Activated CD8-positive, alpha-beta memory T cell treated with anti-CD3 and anti-CD28 coated beads, Interleukin-2, amount 50 U/mL, for 1 hour (primary cell): ENCODE results near the gene HIPK1.

ENCODE experiments used
- DNase-seq: peaks from one replicate; pipeline ENCODE4 v3.0.0-alpha.2; 2020; ENCODE audit errors: extremely low read depth

The HIPK1 gene

DNA sequence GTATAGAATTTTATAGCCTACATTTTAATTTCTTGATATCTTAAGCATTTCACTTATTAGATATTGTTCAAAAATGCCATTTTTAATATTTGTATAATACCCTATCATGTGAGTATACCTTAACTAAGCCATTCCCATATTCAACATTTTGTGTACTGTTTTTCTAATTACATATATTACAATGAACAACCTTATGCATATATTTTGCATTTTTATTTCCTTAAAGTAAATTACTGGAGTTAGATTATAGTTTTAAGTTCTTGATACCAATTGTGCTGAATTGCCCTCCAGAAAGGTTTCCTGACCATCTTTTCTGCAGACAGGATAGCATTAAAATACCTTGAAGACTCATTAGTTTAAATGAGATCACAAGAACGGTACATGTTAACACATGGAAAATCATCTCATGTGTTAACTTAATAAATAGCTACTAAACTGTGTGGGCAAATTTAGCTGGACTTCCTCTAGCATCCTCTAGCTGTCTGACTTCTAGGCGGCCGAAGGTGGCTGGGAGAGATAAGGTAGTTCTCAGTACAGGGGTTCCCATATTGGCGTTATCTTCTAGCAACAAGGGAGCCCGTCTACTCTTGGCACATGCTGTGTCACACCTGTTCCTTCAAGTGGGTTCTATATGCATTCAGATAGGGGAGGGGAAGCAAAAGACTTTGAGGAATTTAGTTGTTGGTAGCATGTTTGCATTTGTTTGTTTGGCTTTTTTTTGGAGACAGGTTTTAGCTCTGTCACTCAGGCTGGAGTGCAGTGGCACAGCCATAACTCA, 15.0 kb upstream of the HIPK1 start:
- DNase-seq = no peak

DNA sequence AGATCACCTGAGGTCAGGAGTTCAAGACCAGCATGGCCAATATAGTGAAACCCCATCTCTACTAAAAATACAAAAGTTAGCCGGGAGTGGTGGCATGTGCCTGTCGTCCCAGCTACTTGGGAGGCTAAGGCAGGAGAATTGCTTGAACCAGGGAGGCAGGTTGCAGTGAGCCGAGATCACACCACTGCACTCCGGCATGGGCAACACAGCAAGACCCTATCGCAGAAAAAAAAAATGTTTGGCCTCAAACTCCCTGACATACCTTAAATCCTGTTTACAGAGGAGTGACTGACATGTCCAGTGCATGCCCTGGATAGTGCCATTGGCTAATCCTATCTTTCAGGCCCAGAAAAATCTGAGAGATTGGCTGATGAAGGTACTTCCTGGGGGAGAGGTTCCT, 12.2 kb upstream of the HIPK1 start:
- DNase-seq = no peak

DNA sequence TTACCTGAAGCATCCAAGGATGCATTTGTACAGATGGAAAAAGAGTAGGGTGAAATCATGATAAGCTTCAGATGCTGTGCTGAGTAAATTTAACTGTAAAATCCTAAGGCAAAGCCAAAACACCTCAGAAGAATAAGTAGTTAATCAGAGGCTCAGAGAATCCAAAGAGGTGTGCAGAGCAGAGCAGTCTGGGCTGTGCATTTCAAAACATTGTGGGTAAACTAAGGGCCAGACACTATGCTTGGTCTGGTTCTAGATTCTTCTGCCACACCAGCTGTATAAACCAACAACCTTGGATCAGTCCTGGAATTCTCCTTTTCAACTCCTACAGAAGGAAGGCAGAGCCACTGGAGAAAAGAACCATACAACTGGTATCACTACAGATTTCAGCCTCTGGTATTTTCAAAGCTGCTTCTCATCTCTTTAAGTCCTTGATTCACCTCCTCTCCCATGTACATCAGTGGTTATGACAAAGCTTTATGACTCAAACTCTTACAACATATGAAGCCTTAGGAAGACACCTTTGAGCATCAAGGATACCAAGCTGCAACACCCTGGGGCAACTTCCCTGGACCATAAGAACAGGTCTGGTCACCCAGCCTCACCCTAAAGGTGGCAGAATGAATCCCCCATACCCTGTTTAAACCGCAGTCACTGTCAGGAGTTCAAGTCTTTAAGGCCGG, 11.6 kb upstream of the HIPK1 start:
- DNase-seq = no peak

DNA sequence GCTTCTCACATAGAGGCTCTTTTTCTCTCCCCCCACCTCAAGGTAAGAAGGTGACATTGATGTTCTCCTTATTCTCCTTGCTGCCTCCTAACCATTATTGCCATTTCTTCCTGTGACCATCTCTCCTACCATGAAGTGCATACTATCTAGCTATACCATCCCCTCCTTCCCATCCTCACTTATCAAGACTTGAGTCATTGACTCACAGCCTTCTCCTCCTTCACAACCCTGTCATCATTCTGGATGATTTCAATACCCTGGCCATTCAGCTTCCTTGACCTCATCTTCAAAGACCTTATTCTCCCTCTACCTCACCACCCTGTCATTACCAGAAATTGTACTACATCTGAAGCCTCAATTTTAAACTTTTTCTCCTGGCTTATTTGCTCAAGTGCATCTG, 10.9 kb upstream of the HIPK1 start:
- no peak for DNase-seq

DNA sequence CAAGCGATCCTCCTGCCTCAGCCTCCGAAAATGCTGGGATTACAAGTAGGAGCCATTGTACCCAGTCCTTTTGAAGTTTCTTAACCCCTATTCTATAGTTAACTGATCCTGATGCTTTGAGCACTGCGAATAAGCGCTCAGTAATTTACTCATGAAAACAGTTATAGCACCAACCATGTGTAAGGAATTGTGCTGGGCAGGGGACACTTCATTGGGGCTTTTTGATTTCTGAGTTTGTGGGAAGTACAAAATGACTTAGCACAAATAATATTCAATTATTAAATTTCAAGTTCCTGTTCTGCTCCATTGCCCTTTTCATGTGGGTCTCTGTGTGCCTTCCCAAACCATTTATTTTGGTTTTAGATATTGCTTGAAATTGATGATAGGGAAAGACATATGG, 6.2 kb upstream of the HIPK1 start:
- DNase-seq = no peak

DNA sequence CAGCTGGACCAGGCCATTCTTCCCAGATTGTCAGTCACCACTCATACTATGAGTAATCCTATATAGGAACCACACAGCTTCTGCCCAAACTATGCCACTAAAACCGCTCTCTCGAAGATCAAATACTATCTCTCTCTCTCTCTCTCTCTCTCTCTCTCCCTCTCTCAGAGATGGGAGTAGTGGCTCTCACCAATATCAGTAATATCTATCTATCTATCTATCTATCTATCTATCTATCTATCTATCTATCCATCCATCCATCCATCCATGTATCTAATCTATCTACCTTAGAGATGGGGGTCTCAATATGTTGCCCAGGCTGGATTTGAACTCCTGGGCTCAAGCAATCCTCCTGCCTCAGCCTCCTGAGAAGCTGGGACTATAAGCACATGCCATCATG, 4.7 kb upstream of the HIPK1 start:
- DNase-seq = no peak

DNA sequence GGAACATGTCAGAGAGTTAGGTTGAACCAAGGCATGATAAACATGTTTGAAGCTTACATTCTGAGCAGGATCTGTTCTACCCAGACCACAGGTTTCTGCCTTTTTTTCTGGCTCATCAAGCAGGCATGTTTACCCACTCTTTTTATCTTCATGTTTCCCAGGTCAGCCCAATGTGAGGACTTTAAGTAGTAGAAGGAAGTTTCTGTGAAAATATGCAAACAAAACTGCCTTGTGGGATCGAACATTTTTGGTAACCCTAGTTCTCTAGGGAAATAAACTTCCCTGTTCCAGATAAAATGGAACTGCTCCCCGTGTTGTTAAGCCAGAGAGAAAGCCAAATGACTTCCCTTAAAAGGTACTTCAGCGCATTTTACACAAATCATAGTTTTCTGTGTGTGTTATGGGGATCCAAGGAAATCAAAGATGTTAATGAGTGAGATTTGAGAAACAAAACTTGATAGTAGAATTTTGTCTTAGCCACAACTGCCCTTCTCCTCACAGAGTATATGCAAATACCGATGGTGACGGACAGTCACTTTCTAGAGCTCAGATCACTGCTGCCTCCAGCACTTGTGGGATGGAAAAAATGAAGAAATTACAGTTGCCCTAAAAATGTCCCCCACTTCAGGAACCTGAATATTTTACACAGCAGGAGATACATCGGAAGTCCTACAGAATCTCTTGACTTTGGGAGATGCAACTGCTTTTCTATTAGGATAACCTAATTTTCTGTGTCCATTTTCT, 765 bp upstream of the HIPK1 start:
- DNase-seq = no peak

DNA sequence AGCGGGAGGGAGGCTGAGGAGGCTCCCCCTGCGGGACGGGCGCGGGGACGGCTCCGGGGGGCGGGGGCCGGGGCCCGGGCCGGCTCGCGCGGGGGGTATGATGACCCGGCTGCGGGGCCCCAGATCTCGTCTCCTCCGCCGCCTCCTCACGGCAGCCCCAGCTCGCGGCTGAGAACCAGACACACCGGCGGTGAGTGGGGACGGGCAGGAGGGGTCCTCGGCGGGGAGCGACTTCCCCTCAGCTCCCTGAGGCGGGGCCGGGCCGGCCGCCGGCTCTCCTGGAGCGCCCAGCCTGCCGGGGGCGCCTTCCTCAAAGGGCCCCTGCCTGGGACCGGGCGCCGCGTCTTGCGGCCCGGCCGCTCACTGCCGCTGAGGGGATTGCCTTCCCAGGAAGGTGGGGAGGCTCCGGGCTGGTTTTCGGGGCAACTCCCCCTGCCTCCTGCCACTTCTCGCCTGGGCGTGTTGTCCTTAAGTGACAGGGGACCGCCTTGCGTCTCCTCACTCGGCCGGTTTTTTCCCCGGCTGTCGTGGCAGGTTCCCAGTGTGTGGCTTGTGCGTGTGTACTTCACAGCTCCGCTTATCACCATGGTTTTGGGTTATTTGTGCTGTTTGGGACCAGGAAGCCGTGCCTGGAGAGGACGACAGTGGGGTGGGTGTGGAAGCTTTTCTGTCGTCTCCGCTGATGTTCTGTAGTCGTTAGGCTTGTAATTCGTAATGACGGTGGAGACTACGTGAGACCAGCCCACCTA, 800 bp downstream of the HIPK1 start:
- DNase-seq = peak; percentile 72

DNA sequence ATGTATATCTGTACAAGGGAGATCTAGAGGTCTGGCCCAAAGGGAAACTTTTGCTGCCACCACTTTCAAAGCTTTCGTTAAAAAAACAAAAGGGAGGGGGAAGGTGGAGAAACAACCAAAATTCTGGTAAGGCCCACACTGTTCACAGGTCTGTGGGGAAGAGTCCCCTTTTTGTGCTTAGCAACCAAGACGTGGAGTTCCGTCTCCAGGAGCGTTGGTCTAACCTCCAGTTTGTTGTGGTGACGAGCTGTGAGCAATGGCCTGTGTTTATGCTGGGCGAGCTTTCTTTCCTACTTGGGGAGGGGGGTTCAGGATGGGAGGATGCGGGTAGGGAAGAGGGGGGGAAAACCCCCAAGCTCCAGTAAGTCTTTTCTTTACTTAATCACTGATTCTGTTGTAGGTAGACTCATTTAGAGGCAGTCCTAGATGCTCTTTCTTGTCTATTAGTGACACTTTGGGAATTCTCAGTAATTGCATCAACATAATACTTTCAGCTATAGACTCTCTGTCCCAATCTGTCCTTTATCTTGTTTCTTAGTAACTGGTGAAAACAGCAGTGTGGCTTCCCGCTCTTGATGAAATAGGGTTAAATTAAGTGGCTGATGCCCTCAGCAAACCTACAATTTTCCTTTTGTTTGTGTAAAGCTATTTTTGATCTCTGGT, 1.5 kb downstream of the HIPK1 start:
- DNase-seq = peak; percentile 78

DNA sequence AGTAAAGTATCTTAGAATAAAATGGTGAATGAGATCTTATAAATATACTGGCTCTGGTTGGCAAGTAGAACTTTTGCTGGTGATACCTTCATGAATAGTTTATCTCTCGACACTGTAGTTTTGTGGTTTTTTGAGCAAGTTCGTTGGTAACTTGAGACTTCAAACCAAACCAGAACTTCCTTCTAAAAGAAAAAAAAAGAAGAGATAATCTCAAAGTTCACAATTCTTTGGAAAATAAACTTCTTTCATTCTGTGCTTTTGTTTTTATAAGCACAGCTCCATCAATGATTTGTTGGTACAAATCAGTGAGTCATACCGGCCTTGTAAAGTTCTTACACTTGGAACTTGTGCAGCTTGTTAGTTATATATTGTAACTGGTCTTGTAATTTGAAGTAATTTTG, 2.3 kb downstream of the HIPK1 start:
- DNase-seq = no peak

DNA sequence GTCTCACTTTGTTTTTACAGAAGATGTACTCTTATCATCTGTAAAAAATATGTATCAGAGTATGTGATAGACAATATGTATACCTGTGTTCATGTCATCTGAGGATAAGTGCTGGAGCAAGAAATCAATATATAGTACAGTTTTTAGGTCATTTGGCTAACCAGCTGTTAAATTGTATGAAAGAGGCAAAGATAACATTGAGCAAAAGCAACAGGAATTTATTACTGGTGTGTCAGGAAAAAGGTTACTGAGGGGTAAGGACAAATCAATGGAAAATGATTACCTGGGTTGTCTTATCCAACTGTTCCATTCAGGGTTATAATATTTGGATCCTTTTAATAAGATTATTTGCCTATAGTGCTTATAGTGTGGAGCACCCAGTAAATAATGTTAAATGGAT, 4.9 kb downstream of the HIPK1 start:
- DNase-seq = no peak

DNA sequence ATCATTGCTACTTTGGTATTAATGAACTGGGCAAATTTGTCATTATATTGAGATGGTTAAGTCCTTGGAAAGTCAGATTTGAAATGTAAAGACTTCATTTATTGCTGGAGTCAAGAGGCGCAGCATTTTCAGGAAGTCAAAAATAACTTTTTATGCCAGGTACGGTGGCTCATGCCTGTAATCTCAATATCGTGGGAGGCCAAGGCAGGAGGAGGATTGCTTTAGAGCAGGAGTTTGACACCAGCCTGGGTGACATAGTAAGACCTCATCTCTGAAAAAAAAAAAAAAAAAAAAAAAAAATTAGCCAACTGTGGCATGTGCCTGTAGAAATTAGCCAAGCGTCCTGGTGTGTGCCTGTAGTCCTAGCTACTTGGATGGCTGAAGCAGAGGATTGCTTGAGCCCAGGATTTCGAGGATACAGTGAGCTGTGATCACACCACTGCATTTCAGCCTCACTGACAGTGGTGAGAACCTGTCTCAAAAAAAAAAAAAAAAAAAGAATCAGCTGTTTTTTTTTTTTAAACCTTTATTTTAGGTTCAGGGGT, 5.5 kb downstream of the HIPK1 start:
- no peak for DNase-seq

DNA sequence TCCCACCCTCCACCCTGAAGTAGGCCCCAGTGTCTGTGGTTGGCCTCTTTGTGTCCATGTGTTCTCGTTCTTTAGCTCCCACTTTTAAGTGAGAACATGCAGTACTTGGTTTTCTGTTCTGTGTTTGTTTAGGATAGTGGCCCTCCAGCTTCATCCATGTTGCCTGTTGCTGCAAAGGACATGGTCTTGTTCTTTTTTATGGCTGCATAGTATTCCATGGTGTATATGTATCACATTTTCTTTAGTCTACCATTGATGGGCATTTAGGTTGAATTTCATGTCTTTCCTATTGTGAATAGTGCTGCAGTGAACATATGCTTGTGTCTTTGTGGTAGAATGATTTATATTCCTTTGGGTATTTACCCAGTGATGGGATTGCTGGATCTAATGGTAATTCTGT, 6.1 kb downstream of the HIPK1 start:
- no peak for DNase-seq

DNA sequence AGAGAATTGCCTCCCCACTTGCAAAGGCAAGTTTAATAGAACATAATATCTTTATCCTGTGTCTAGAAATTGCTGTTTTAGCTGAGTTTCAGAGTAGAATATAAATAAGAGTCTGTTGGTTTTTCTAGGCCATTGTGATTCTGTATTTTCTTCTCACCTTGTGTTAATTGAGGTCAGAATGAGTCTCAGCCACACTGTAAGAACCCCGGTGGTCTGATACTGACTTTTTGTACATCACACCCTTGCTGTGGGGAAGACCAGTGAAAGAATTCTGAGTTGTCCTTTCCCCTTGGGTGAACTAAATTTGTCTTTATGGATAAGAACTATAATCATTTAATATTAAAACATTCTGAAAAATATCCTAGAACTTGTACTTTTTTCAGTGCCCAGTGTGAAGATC, 6.8 kb downstream of the HIPK1 start:
- no peak for DNase-seq

DNA sequence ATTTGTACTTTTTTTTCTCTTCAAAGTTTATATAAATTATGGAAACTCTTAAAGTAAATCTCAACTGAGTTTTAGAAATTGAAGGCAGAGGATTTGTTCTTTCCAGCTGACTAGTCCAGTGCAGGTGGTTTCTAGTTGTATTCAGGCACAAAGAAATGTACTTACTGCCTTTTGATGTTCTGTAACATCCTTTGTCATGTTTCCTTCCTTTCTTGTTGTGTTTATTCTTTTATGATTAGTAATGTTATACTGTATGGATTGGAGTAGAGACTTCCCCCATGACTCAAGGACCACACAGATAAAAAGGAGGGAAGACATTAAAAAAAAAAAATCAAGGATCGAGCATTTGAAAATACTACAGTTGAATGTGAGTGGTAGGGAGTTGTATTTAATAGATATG, 8.0 kb downstream of the HIPK1 start:
- DNase-seq = no peak

DNA sequence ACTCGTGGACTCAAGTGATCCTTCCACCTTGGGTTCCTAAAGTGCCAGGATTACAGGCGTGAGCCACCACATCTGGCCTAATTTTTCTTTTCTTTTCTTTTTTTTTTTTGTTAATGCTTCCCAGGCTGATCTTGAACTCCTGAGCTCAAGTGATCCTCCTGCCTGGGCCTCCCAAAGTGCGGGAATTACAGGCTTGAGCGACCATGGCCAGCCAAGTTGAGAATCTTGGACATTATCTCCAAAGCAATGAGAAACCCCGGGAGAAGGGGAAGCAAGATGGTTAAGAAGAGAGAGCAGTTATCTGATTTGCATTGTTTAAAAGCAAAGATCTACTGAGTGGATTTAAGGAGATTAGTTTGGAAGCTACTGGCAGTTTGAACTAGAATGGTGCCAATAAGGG, 9.1 kb downstream of the HIPK1 start:
- no peak for DNase-seq

DNA sequence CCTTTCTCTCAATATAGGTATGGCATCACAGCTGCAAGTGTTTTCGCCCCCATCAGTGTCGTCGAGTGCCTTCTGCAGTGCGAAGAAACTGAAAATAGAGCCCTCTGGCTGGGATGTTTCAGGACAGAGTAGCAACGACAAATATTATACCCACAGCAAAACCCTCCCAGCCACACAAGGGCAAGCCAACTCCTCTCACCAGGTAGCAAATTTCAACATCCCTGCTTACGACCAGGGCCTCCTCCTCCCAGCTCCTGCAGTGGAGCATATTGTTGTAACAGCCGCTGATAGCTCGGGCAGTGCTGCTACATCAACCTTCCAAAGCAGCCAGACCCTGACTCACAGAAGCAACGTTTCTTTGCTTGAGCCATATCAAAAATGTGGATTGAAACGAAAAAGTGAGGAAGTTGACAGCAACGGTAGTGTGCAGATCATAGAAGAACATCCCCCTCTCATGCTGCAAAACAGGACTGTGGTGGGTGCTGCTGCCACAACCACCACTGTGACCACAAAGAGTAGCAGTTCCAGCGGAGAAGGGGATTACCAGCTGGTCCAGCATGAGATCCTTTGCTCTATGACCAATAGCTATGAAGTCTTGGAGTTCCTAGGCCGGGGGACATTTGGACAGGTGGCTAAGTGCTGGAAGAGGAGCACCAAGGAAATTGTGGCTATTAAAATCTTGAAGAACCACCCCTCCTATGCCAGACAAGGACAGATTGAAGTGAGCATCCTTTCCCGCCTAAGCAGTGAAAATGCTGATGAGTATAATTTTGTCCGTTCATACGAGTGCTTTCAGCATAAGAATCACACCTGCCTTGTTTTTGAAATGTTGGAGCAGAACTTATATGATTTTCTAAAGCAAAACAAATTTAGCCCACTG, 11.5 kb downstream of the HIPK1 start:
- DNase-seq = no peak

DNA sequence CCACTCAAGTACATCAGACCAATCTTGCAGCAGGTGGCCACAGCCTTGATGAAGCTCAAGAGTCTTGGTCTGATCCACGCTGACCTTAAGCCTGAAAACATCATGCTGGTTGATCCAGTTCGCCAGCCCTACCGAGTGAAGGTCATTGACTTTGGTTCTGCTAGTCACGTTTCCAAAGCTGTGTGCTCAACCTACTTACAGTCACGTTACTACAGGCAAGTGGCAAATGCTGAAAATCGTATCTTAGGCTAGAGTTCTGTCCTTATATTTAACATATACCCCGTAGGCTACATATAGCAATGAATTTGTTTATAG, 12.1 kb downstream of the HIPK1 start:
- DNase-seq = no peak

DNA sequence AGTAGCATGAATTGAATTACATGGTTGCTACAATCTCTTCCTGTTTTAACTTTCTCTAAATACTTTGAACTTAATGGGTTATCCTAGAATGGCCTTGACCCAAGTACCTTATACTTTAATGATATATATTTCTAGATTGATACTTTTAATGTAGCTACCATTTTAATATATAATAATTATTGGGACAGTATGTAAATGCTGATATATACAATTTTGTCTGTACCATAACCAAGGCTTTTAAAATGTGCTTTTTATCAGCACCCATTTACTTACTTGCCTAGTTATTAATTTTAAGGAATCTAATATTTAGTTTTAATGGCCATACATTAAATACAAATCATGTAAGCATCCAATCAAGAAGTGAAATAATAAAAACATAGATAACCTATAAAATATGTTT, 13.4 kb downstream of the HIPK1 start:
- DNase-seq = no peak

DNA sequence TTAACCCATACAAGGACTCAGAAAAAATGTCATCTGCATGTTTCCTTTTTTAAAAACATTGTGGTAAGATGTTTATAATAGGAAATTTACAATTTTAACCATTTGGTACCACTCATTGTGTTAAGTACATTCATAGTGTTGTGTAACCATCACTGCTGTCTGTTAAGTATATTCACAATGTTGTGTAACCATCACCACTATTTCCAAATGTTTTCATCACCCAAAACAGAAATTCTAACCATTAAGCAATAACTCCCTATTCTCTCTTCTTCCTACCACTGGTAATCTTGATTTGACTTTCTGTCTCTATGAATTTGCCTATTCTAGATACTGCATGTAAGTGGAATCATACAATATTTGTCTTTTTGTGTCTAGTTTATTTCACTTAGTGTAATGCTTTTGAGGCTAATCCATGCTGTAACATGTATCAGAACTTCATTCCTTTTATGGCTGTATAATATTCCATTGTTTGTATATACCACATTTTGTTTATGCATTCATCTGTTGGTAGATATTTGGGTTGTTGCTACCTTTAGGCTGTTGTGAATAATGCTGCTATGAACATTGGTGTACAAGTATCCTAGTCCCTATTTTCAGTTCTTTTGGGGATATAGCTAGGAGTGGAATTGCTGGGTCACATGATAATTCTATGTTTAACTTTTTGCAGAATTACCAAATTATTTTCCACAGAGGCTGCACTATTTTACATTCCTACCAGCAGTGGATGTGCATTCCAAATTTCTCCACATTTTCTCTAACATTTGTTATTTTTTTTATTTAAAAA, 14.1 kb downstream of the HIPK1 start:
- no peak for DNase-seq
